ENCODE results near the gene DENND6B.
"Not testable (repeated sequence)": the region's sequence is repeated elsewhere in the genome, so short reads cannot be mapped to it uniquely, and the experiment has no call there.

DENND6B gene

DNA sequence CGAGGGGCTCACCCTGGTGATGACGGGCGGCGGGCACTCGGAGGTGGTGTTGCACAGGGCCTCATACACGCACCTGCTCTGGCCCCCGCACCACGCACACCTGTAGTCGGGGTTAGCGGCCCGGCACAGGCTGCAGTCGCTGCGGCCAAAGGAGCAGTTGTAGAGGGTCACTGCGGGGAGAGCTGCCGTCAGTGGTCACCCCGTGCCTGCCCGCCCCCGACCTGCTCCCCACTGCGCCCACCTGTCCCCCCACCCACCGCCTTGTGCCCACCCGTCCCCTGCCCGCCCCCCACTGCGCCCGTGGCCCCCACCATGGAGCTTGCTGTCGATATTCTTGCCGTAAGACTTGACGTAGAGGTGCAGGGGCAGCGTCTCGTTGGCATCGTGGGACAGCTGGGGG is 43.0 kb downstream of the DENND6B start:
- no peak for DNase-seq

DNA sequence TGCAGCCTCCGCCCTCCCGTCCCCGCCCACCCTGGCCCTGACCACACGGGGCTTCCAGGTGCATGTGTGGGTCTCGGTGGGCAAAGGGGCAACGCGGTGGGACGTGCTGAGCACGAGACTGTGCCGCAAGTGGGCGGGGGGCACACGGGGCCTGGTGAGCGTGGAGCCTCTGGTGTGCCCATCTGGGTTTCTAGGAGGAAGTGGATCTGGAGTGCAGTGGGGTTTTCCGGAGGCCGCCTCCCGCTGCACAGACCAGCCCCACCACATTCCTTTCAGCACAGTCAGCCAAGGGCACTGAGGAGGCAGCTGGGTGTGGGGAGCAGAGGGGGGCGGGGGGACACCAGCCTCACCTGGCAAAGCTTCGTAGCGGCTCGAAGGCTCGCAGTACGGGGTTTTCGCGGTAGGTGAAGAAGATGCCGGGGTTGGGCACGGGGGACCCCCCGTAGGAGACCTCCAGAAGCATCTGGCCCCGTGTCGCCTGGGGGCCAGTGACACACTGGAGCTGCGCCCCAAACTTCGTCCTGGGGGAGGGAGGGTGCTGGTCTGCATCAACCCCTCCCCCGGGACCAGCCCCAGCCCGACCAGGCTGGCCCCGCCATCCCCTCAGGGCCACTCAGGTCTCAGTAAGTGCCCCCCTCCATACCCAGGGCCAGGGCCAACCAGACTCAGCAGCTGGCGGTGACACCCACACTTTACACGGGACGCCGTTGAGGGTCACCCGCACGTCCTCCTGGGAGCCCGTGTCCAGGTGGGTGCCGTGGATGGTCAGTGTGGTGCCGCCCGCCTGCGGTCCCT is 44.3 kb downstream of the DENND6B start:
- DNase-seq: no peak

DNA sequence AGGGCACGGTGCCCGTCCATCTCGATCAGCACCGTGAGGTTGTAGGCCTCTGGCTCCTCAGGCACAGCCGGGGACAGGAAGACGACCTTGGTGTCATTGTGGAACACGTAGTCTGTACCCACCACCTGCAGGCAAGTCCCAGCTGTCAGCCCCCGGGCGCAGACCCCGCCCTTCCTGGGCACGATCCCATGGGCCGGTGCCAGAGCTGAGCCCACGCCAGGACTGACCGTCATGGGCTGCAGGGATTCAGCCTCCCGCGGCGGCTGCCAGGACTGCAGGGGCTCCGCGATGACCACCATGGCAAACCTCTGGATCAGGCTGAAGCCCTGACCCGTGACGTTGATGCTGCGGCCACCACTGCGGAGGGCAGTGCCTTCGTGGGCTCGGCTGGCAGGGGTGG is 44.9 kb downstream of the DENND6B start:
- DNase-seq: no peak

DNA sequence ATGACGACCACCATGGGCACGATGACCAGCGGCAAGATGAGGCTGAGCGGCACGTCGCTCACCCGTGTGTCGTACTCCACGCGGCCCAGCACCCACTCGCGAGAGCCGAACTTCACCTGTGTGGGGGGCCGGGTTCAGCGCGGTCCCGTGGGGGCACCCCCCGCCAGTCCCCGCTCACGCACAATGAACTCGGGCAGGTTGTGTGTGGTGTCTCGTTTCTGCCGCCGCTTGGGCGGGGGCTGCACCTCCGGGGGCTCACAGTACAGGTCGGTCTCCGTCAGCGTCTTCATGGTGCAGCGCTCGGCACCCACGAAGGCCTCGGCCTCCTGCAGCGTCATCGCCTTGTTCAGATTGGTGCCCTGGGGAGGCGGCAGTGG is 45.4 kb downstream of the DENND6B start:
- no peak for DNase-seq

DNA sequence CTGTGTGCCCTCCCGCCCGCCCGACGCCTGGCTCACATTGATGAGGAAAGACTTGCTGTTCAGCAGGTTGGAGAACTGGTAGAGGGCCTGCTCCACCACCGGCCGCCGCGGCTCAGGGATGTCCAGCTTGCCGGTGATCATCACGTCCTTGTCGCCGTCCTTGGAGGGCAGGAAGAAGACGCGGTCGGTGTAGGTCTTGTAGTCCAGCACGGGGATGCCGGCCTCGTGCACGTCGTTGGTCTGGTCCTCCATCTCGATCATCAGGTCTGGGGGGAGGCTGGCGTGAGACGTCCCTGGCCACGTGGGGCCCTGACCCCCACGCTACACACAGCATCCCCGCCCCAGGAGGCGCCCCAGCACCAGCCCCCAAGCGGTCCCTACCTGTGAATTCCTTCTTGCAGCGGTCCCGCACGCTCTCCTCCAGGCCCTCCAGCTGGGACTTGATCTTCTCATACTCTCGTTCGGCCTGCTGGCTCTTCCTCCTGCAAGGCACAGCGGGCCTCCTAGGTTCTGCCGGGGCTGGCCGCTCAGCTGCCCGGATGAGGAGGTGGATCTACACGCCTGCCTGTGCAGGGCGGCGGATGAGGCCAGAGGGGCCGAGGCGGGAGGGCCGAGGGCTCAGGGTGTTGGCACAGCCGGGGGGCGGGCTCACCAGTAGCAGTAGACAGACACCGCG is 46.0 kb downstream of the DENND6B start:
- DNase-seq: no peak

DNA sequence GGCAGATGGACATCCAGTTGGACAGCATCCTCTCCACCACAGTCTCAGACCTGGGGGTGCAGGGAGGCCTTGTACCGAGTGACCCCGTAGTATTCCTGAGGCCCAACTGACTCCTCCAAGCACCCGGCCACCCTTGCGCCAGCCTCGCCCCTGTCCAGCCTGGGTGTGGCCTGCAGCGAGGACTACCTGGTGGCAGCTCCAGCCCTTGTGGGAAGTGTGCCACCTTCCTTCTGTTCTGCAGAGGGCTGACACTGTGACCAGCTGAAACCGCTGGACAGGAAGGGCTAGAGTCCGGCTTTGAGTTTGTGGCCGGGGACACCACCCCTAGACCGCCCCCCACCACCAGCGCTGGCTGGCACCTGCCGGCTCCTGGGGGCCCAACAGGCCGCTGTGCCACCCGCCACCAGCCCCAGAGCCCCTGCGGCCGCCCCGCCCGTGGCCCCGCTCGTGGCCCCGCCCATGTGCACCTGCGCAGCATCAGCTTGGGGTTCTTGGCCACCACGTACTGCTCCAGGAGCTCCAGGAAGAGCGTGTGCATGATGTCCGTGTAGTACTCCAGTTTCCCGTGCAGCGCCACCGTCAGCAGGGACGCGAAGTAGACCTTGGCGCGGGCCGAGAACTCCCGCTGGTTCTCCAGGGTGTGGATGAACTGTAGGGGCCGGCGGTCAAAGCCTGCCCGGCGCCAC is 46.6 kb downstream of the DENND6B start:
- DNase-seq: no peak

DNA sequence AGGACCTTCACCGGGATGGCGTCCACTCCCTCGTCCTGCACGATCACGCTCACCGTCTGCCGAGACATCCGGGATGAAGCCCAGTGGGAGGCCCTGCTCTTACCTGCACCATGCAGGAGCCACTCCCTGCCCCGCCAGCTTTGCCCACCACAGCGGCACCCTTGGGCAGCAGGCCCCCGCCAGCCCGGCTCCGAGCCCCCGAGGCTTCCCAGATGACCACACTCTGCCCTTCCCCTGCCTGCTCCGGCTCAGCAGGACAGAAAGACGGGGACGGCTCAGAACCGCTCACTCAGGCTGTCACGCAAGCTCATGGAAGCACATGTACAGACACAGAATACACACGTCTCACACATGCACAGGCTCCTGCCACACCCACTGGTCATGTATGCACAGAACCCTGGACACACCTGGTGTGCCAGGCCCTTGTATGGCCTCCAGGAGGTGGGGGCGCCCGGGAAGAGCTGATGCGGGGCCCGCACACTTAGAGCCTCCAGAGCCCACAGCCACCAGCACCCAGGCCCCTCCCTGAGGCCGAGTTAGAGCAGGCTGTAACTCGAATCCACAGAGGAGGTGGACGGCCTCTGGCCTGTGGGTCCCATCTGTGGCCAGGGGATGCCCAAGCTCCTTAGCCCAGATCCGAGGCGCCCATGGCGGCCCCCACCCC is 47.7 kb downstream of the DENND6B start:
- DNase-seq: no peak

DNA sequence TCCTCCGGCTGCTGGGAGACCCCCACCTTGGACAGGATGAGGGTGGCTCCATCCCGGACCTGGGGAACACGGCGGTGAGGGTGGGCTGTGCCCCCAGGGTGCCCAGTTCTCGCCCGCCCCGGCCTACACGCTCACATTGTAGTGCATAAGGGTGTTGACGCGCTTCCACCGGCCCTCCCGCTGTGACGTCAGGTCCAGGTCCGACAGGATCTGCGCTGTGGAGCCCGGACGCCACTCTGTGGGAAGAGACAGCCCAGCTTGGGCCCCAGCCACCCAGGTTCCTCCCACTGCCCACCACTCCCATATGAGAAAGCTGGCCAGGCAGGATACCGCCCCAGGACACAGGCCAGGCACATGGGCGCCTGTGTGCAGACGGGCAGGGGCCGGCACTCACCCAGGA is 48.4 kb downstream of the DENND6B start:
- no peak for DNase-seq

DNA sequence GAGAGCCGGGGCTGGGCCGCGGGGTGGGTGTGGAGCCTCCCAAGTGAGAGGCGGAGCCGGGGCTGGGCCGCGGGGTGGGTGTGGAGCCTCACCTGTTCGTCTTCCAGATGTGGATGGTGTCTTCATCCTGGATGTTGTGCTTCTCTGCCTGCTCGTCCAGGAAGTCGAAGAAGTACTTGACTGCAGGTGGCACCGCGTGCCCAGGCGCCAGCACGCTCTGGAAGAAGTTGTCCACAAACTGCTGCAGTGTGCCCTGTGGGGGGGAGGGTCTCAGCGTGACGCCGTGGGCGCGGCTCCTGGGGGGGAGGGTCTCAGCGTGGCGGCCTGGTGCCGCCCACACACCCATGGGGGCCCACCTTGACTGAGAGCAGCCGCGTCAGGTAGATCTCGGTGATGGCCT is 49.1 kb downstream of the DENND6B start:
- no peak for DNase-seq

DNA sequence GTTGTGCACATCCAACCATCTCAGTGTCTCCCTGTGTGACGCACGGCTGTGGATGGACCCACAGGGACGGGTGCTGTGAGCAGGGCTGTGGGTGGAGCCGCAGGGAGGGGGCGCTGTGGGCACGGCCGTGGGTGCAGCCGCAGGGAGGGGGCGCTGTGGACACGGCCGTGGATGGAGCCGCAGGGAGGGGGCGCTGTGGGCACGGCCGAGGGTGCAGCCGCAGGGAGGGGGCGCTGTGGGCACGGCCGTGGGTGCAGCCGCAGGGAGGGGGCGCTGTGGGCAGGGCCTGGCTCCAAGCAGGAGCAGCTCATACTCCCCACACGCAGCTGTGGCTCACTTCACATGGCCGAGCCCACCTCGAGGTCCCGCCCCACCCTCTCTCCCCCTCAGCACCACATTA is 50.7 kb downstream of the DENND6B start:
- DNase-seq: peak; percentile 67

DNA sequence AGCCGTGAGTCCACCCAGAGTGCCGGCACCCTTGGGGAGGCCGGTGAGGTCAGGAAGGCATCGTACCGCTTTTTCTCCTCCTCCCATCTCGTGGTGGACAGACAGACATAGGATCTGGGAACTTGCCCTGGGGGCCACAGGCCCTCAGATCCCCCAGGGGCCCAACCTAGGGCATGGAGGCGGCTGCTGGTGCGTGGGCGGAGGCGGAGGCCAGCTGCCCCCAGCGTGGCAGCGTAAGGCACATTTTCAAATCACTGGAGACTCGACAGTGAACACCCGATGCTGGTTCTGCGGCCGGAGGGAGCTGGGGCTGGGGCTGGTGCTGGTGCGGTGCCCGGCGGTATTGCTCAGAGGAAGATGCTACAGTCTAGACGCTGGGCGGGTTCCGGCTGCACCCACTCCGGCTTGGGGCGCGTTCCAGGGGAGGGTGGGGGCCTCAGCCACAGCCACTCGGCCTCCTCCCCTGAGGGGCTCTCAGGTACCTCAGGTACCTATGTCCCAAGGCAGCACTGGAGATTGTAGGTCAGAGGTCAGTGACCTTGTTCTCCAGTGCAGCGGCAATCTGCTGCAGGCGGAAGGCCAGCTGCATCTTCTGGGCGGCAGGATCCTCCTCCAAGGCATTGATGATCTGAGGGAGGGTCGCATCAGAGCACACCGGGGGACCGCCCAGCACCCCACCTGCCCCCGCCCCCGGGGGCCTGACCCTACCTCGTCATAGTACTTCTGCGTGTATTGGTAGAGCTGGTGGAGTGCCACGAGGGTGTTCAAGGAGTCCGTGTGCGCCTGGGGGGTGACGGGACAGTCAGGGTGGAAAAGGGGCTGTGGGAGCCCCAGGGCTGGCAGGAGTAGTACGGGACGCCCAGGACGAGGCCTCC is 51.4 kb downstream of the DENND6B start:
- no peak for DNase-seq

DNA sequence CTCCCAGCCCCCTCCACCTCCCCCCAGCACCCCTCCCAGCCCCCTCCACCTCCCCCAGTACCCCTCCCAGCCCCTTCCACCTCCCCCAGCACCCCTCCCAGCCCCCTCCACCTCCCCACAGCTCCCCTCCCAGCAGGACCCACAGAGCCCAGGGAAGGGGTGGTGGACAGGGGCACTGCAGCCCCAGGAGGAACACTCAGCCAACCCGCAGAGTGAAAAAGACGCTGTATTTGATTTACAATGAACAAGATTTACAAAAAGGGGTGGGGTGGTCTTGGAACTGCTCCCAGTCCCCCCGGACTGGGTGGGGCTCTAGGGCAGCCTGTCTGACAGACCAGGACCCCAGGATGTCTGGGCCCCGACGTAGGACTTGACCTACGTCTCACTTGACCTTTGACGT is 52.0 kb downstream of the DENND6B start:
- no peak for DNase-seq

DNA sequence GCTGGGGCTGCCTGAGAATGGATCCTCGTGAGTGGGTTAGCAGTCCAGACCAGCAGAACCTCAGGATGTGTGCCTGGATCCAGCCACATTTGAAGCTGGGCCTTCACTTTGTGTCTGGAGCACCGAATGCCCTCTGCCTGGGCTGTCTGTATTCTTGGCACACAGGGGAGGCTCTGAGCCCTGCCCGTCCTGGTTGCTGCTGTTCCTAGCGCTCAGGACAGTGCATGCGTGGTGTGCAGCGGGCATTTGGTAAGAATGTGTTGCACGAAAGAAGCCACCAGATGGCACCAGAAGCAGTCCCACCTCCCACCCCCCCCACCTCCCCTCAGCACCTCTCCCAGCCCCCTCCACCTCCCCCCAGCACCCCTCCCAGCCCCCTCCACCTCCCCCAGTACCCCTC is 52.5 kb downstream of the DENND6B start:
- peak; percentile 59 for DNase-seq

DNA sequence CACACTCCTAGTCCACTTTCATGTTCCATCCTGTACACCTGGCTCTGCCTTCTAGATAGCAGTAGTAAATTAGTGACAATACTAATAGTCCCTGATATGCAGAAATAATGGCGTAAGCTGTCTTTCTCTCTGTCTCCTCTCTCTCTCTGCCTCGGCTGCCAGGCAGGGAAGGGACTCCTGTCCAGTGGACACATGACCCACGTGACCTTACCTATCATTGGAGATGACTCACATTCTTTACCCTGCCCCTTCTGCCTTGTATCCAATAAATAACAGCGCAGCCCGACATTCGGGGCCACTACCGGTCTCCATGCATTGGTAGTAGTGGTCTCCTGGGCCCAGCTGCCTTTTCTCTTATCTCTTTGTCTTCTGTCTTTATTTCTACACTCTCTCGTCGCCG is 53.0 kb downstream of the DENND6B start:
- not testable (repeated sequence) for DNase-seq

DNA sequence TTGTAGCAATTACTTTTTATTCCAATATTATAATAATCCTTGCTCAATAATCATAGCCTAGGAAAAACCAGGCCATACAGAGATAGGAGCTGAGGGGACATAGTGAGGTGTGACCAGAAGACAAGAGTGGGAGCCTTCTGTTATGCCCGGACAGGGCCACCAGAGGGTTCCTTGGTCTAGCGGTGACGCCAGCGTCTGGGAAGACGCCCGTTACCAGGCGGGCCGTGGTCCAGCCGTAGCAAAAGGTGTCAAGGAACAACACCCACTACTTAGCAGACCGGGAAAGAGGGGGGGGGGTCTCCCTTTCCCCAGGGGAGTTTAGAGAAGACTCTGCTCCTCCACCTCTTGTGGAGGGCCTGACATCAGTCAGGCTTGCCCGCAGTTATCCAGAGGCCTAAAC is 53.5 kb downstream of the DENND6B start:
- DNase-seq: not testable (repeated sequence)

DNA sequence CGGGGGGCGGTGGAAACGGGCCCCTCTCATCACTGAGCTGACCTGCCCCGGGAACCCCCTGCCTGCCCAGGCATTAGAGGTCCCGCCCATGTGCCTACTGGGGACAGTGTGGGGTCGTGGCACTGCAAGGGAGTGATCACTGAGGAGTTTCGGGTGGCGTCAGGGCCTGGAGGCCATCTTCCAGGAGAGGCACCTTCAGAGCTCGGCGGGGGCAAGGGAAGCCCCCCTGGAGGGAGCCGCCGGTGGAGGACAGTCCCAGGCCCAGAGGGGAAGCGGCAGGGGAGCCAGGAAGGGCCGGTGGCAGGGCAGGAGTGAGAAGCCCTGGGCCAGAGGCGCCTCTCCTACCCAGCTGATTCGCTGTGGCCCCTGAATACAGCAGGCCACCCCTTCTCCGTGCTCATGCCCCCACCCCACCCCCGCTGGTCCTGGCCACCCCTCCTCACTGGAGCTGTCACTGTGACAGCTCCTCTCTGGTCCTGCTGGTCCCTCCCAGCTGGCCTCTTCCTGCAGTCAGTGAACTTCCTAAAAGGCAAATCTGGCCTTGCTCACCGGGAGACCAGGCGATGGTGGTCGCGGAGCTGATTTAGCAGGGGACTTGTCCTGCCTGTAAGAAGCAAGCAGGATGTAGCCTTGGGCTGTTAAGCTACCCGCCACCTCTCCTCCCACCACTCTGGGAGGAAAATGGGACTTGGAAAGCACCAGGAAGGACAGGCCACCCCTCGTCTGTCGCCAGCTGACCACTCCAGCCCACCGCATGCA is 54.6 kb downstream of the DENND6B start:
- no peak for DNase-seq

DNA sequence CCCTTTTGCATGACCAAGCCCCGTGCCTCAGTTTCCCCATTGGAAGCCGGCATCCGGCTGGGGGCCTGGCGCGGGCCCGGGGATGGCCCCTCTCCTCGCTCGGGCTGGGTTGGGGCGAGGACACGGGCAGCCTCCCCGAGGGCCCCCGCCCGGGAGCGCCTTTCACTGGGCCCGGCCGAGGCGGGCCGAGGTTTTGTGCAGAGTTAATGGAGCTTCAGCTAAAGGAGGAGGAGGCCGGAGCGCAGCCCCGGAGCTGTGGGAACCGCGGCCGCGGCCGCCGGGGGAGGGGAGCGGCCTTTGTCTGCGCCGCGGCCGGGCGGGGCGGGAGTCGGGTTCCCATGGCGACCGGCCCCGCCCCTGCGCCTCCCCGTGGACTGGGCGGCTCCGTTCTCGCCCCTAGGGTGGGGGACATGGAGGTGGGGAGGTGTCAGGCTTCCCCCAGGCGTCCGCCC is 55.3 kb downstream of the DENND6B start:
- peak; percentile 70 for DNase-seq

DNA sequence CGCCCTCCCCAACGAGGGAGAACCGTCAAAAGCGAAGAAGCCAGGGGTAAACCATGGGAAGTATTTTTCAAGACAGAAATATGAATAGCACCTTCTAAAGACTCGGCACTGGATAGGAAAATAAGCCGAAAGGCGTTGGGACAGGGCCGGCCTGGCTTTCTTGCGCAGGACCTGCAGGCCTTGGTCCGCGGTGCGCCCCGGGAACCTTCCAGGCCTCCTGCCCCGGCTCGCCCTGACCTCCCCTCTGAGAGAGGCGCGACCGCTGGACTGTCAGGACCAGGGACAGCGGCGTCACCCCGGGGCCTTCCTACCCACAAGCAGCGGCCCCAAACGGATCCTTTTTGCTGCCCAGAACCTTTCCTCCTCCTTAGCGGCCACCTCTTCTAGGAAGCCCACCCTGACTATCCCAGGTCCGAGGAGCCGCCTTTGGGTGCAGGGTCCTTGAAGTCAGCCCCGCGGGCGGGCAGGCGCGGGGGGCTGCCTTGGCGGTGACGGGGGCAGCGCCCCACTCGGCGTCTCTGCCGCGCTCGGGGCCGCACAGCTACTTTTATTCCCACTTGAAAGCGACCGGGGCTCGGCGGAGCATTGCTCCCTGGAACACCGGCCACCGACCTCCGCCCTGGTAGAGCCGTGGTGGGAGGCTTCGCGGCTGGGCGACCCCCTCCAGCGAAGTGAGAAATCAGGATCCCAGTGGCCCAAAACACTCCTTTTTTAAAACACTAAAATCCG is 56.0 kb downstream of the DENND6B start:
- peak; percentile 72 for DNase-seq

DNA sequence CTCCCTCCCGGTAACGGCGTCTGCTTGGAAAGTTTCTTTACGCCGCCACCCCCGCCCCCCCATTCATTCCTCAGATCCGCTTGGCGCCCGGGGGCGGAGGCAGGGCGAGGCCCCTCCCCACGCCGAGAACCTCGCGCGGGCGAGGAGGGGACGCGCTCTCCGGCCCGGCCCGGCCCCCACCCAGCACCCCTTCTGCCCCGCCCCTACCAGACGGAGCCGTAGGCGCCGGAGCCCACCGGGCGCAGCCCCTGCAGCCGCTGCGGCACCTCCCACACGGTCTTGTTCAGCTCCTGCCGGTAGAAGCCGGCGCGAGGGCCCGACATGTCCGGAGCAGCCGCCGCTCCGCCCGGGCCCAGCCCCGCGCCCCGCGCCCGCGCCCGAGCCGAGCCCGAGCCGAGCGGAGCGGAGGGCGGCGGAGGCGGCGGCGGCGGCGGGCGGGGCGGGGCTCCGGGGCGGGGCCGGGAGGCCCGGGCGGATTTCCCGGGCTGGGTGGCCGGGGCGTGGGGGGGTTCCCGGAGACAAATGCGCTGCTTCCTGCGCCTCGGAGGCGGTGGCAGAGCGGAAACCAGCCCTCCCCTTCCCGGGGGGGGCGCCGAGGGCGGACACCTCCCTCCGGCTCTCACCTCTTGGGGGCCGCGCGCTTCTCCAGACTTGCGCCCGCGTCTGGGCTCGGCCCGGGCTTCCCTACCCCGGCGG is 56.7 kb downstream of the DENND6B start, which contains the start of gene MAPK11:
TSS of gene MAPK11 (minus strand) at position 411 of the 696 bp plus-strand sequence. CDS start at position 323, 88 bp downstream.
- DNase-seq: peak; percentile 86

DNA sequence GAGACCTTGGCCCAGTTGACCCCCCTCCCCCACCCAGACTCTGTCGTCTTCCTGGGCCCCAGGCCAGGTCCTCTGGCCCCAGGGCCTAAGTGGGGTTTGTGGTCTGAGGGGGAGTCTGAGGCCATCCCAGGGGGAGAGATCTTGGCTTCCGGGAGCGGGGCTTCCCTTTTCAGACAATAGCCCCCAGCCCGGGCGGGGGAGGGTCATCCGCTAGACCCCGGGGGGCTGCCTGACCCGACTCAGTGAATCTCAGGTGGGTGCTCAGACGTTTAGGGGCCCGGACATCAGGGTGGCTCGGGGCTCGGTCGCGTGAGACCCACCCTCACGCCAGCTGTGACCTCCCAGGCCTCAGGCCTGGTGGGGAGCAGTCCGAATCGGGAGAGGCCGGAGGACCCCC is 57.2 kb downstream of the DENND6B start:
- DNase-seq: no peak
